ENCODE data around the gene OR52I2. TPM values are rescaled to one million over a fixed set of nuclear protein-coding genes. Genes with fewer than 3 reads are reported as not detected.

Gene OR52I2
- total RNA-seq, 1 donor from 2014 or later = 0.49 TPM

- no peak overlapping the region for H3K27ac Mint-ChIP-seq (ENCODE audit: unreplicated experiment)
- peaks cover 3% of the 10 kb centered on the region for H3K4me1 Mint-ChIP-seq (ENCODE audit: low read depth, unreplicated experiment)
- DNase-seq = no peak
- H3K9me3 Mint-ChIP-seq (ENCODE audit: unreplicated experiment) = no peaks in the 10 kb centered on the region
- peaks cover 4% of the 10 kb centered on the region for H3K27me3 Mint-ChIP-seq (ENCODE audit: unreplicated experiment)
- no peak overlapping the region for H3K4me3 Mint-ChIP-seq (ENCODE audit: unreplicated experiment)
- TF ChIP-seq, protein P1, sequence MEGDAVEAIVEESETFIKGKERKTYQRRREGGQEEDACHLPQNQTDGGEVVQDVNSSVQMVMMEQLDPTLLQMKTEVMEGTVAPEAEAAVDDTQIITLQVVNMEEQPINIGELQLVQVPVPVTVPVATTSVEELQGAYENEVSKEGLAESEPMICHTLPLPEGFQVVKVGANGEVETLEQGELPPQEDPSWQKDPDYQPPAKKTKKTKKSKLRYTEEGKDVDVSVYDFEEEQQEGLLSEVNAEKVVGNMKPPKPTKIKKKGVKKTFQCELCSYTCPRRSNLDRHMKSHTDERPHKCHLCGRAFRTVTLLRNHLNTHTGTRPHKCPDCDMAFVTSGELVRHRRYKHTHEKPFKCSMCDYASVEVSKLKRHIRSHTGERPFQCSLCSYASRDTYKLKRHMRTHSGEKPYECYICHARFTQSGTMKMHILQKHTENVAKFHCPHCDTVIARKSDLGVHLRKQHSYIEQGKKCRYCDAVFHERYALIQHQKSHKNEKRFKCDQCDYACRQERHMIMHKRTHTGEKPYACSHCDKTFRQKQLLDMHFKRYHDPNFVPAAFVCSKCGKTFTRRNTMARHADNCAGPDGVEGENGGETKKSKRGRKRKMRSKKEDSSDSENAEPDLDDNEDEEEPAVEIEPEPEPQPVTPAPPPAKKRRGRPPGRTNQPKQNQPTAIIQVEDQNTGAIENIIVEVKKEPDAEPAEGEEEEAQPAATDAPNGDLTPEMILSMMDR (IDR thresholded peaks at IDR 0.05; ENCODE audit: partially characterized antibody, unreplicated experiment) = no peak
- H3K36me3 Mint-ChIP-seq (ENCODE audit: unreplicated experiment) = no peaks in the 10 kb centered on the region
These were observed 58.4 kb downstream of the OR52I2 start for GRCh38 chr11:4639931-4640330.

GRCh38 chr11:4641501-4641900, 60.0 kb downstream of the OR52I2 start:
- H3K9me3 Mint-ChIP-seq (ENCODE audit: unreplicated experiment) = no peaks in the 10 kb centered on the region
- no peak overlapping the region for H3K27ac Mint-ChIP-seq (ENCODE audit: unreplicated experiment)
- H3K36me3 Mint-ChIP-seq (ENCODE audit: unreplicated experiment) = no peaks in the 10 kb centered on the region
- no peak for DNase-seq
- no peak overlapping the region for H3K4me3 Mint-ChIP-seq (ENCODE audit: unreplicated experiment)
- H3K4me1 Mint-ChIP-seq (ENCODE audit: low read depth, unreplicated experiment) = peaks cover 3% of the 10 kb centered on the region
- TF ChIP-seq, protein P1 (IDR thresholded peaks at IDR 0.05; ENCODE audit: partially characterized antibody, unreplicated experiment) = no peak
- H3K27me3 Mint-ChIP-seq (ENCODE audit: unreplicated experiment) = peaks cover 4% of the 10 kb centered on the region

DNA sequence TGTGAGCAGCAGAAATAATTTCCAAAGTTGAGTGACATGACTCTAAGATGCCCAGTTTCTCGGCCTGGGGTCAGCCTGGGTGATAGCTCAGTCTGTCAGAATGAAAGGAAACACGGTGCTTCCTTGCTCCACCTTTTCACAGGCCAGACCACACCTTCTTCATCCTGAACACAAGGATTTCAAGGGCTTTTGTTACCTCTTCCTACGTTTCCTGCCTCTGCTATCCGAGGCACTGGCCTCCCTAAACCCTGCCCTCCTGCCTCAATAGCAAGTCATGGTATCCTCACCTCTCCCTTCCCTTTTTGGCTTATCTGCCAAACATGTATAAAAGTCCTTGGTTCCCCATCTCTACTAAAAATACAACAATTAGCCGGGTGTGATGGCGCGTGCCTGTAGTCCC, 60.5 kb downstream of the OR52I2 start:
- Mint-ChIP-seq H3K4me1 (ENCODE audit: low read depth, unreplicated experiment) (peaks cover 5% of the 10 kb centered on the region), H3K36me3 (ENCODE audit: unreplicated experiment) (no peaks in the 10 kb centered on the region), H3K27me3 (ENCODE audit: unreplicated experiment) (peaks cover 4% of the 10 kb centered on the region), H3K4me3 (ENCODE audit: unreplicated experiment) (no peak overlapping the region), H3K27ac (ENCODE audit: unreplicated experiment) (no peak overlapping the region), H3K9me3 (ENCODE audit: unreplicated experiment) (no peaks in the 10 kb centered on the region)
- DNase-seq = no peak
- TF ChIP-seq, protein P1 (IDR thresholded peaks at IDR 0.05; ENCODE audit: partially characterized antibody, unreplicated experiment) = no peak

Other genes starting within 250 kb of the OR52I2 start
- not detected for gene OR52B4, start 213.4 kb upstream of the OR52I2 start, total RNA-seq (ENCODE audit: unreplicated experiment)
- 8.3 TPM for gene TRIM21, start 188.0 kb upstream of the OR52I2 start, total RNA-seq (ENCODE audit: unreplicated experiment)
- not detected for gene OR52K2, start 132.4 kb upstream of the OR52I2 start, total RNA-seq (ENCODE audit: unreplicated experiment)
- gene OR52K1, start 99.1 kb upstream of the OR52I2 start, total RNA-seq (ENCODE audit: unreplicated experiment) = not detected
- not detected for gene OR52M1, start 36.6 kb upstream of the OR52I2 start, total RNA-seq (ENCODE audit: unreplicated experiment)
- 0.27 TPM for gene OR52I1, start 12.3 kb downstream of the OR52I2 start, total RNA-seq (ENCODE audit: unreplicated experiment)
- 3.9 TPM for gene TRIM68, start 26.5 kb downstream of the OR52I2 start, total RNA-seq (ENCODE audit: unreplicated experiment)
- gene OR51D1, start 55.7 kb downstream of the OR52I2 start, total RNA-seq (ENCODE audit: unreplicated experiment) = not detected
- not detected for gene OR51E1, start 62.2 kb downstream of the OR52I2 start, total RNA-seq (ENCODE audit: unreplicated experiment)
- gene OR51E2, start 116.1 kb downstream of the OR52I2 start, total RNA-seq (ENCODE audit: unreplicated experiment) = not detected
- gene MMP26, start 123.0 kb downstream of the OR52I2 start, total RNA-seq (ENCODE audit: unreplicated experiment) = not detected
- not detected for gene OR51F1, start 188.2 kb downstream of the OR52I2 start, total RNA-seq (ENCODE audit: unreplicated experiment)
- gene OR52R1, start 222.6 kb downstream of the OR52I2 start, total RNA-seq (ENCODE audit: unreplicated experiment) = not detected
- not detected for gene OR51F2, start 239.6 kb downstream of the OR52I2 start, total RNA-seq (ENCODE audit: unreplicated experiment)

Data from glutamatergic neuron (in vitro differentiated cells).